B cell (primary cell): ENCODE measurements around the gene NBEA. TPM values are rescaled to one million over a fixed set of nuclear protein-coding genes. Genes with fewer than 3 reads are reported as not detected.

Source experiments
- ATAC-seq: fragments of 200-7000 bp; cut with Tn5 transposase; one replicate; pipeline ENCODE4 v1.10.0; 2021; ENCODE audit warnings: low read depth, mild to moderate bottlenecking, moderate number of reproducible peaks, moderate library complexity
- CTCF ChIA-PET: fragments of 350-600 bp; sonication (Branson Sonifier 250); formaldehyde crosslinking; loops from one replicate; lab custom pipeline; 2021; ENCODE audit warnings: antibody characterized with exemption, inconsistent platforms; lab: Charles Lee
- POLR2A ChIA-PET: fragments of 350-600 bp; sonication (Branson Sonifier 250); formaldehyde crosslinking; loops from one replicate; lab custom pipeline; 2021; ENCODE audit warnings: antibody characterized with exemption; lab: Charles Lee
- DNase-seq: peaks from one replicate; pipeline ENCODE4 v3.0.0; 2013
- H2AFZ ChIP-seq: 2 replicates; pipeline ENCODE4 v1.6.1; 2012; ENCODE audit warnings: mild to moderate bottlenecking, low read depth, low read length; ENCODE audit not compliant: insufficient read depth, poor library complexity, severe bottlenecking
- H3K27ac ChIP-seq, 2 donors: 1 replicate in 1 of 2; 2 replicates in 1 of 2; pipeline ENCODE4 v1.5.1; 2012 to 2013; ENCODE audit warnings: low read length in 2 of 2, mild to moderate bottlenecking in 2 of 2, moderate library complexity in 1 of 2
- H3K27me3 ChIP-seq, 4 experiments: fragments of 200-600 bp in 1 of 4; sonication (generic) in 1 of 4; replicated peaks in 1 of 4; 1 replicate in 2 of 4; 2 replicates in 2 of 4; pipeline versions ENCODE4 v1.6.1 to v1.7.0; 2013 to 2016; ENCODE audit warnings: low read length in 3 of 4, mild to moderate bottlenecking in 2 of 4, mixed read lengths in 1 of 4, moderate library complexity in 1 of 4; ENCODE audit not compliant: insufficient read depth in 4 of 4, control insufficient read depth in 3 of 4; ENCODE audit errors: control extremely low read depth in 1 of 4
- H3K36me3 ChIP-seq, 2 experiments: replicated peaks in 1 of 2; 1 replicate in 1 of 2; 2 replicates in 1 of 2; pipeline versions ENCODE4 v1.6.1 to v1.7.1; 2013; ENCODE audit warnings: low read length in 1 of 2; ENCODE audit not compliant: insufficient read depth in 2 of 2, control insufficient read depth in 1 of 2; ENCODE audit errors: control extremely low read depth in 1 of 2, extremely low read depth in 1 of 2
- H3K4me1 ChIP-seq, 2 donors: fragments of 200-600 bp in 1 of 2; sonication (generic) in 1 of 2; 1 replicate in 1 of 2; 2 replicates in 1 of 2; pipeline versions ENCODE4 v1.5.1 to v1.6.1; 2013 to 2017; ENCODE audit warnings: low read length in 2 of 2; ENCODE audit not compliant: control insufficient read depth in 2 of 2, insufficient read depth in 2 of 2
- H3K4me2 ChIP-seq: replicated peaks from 2 replicates; pipeline ENCODE3; 2012; ENCODE audit warnings: mild to moderate bottlenecking, low read depth, low read length; ENCODE audit not compliant: poor library complexity, severe bottlenecking
- H3K4me3 ChIP-seq, 5 experiments: fragments of 200-600 bp in 1 of 5; sonication (generic) in 1 of 5; 1 replicate in 3 of 5; 2 replicates in 2 of 5; pipeline versions ENCODE4 v1.5.1 to v1.7.0; 2011 to 2016; ENCODE audit warnings: low read length in 4 of 5, mild to moderate bottlenecking in 4 of 5, low read depth in 2 of 5, control low read depth in 1 of 5, moderate library complexity in 1 of 5; ENCODE audit not compliant: insufficient read depth in 1 of 5; ENCODE audit errors: control extremely low read depth in 1 of 5, extremely low read depth in 1 of 5
- H3K79me2 ChIP-seq: fragments of 200-600 bp; sonication (generic); one replicate; pipeline ENCODE4 v1.6.0; 2016; ENCODE audit warnings: low read length; ENCODE audit not compliant: control insufficient read depth, insufficient read depth
- H3K9ac ChIP-seq: fragments of 200-600 bp; sonication (generic); 2 replicates; pipeline ENCODE4 v1.6.1; 2017; ENCODE audit warnings: mild to moderate bottlenecking, low read length, moderate library complexity
- H3K9me3 ChIP-seq, 3 donors: one replicate each; pipeline versions ENCODE4 v1.6.1 to v1.7.1; 2013; ENCODE audit warnings: low read length in 2 of 3; ENCODE audit not compliant: control insufficient read depth in 2 of 3, insufficient read depth in 1 of 3; ENCODE audit errors: control extremely low read depth in 1 of 3
- H4K20me1 ChIP-seq: 2 replicates; pipeline ENCODE4 v1.6.0; 2012; ENCODE audit warnings: mild to moderate bottlenecking, low read length; ENCODE audit not compliant: insufficient read depth, control insufficient read depth, poor library complexity, severe bottlenecking
- H3K27ac Mint-ChIP-seq: one replicate; pipeline ENCODE4 v1.8.0; 2021; ENCODE audit warnings: mixed read lengths
- H3K27me3 Mint-ChIP-seq: one replicate; pipeline ENCODE4 v1.8.0; 2021; ENCODE audit warnings: mixed read lengths
- H3K4me1 Mint-ChIP-seq: one replicate; pipeline ENCODE4 v1.8.0; 2021; ENCODE audit warnings: mixed read lengths
- H3K4me3 Mint-ChIP-seq: one replicate; pipeline ENCODE4 v1.8.0; 2021; ENCODE audit warnings: mixed read lengths
- H3K9me3 Mint-ChIP-seq: one replicate; pipeline ENCODE4 v1.8.0; 2022; ENCODE audit warnings: mixed read lengths; ENCODE audit not compliant: insufficient read depth
- EZH2 ChIP-seq: IDR thresholded peaks from 2 replicates; pipeline ENCODE4 v1.6.1; 2012; ENCODE audit warnings: borderline replicate concordance, low read depth, mild to moderate bottlenecking, moderate library complexity, low read length; ENCODE audit not compliant: insufficient read depth, poor library complexity, severe bottlenecking
- WGBS: methylation state at CpG from one replicate; pipeline ENCODE4 v1.1.5; 2013; ENCODE audit warnings: missing lambda C conversion rate; ENCODE audit not compliant: insufficient coverage; 5-methylcytosine and 5-hydroxymethylcytosine counted together
- intact Hi-C: fragments of 100-400 bp; cut with micrococcal nuclease; formaldehyde crosslinking; loops from one replicate; pipeline ENCODE4 v1.10.0; 2022
- polyA plus RNA-seq: library from polyadenylated mRNA; depleted of rRNA; stranded (reverse); fragments of >200 nt; gene quantifications from 2 replicates; pipeline ENCODE4 v1.2.3, GENCODE V29; 2012
- total RNA-seq, 2 donors: library from RNA; stranded (reverse); fragments of 120-200 nt in 1 of 2; gene quantifications; 1 replicate in 1 of 2; 2 replicates in 1 of 2; pipeline versions ENCODE4 v1.2.3 to v1.2.4, GENCODE V29; 2013 to 2022
- TF ChIP-seq, protein P1 (sequence below): fragments of 200-600 bp; IDR thresholded peaks from one replicate; pipeline ENCODE4 v1.8.0; 2022; ENCODE audit warnings: antibody characterized with exemption, mild to moderate bottlenecking

The NBEA gene
- total and polyA plus RNA-seq, 2 donors (not counting 1 experiment from before 2014, with no cell fraction given) = 1.5 to 10.7 TPM

- ChIA-PET POLR2A (no interaction called here), CTCF (no interaction called here)
- Histone ChIP-seq H3K36me3 (no peaks in the 10 kb centered on the region), H3K9me3 (no peaks in the 10 kb centered on the region), H3K27ac (no peak overlapping the region), H3K9ac (no peak overlapping the region), H3K4me1 (no peaks in the 10 kb centered on the region), H4K20me1 (no peaks in the 10 kb centered on the region), H3K27me3 (no peaks in the 10 kb centered on the region), H3K4me3 (no peak overlapping the region), H2AFZ (no peak overlapping the region), H3K79me2 (no peaks in the 10 kb centered on the region), H3K4me2 (no peak overlapping the region)
- H3K27me3 Mint-ChIP-seq = no peaks in the 10 kb centered on the region
- TF ChIP-seq EZH2 = no peak
- TF ChIP-seq, protein P1, sequence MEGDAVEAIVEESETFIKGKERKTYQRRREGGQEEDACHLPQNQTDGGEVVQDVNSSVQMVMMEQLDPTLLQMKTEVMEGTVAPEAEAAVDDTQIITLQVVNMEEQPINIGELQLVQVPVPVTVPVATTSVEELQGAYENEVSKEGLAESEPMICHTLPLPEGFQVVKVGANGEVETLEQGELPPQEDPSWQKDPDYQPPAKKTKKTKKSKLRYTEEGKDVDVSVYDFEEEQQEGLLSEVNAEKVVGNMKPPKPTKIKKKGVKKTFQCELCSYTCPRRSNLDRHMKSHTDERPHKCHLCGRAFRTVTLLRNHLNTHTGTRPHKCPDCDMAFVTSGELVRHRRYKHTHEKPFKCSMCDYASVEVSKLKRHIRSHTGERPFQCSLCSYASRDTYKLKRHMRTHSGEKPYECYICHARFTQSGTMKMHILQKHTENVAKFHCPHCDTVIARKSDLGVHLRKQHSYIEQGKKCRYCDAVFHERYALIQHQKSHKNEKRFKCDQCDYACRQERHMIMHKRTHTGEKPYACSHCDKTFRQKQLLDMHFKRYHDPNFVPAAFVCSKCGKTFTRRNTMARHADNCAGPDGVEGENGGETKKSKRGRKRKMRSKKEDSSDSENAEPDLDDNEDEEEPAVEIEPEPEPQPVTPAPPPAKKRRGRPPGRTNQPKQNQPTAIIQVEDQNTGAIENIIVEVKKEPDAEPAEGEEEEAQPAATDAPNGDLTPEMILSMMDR = no peak
- H3K4me1 Mint-ChIP-seq = no peaks in the 10 kb centered on the region
- intact Hi-C loops = no loop called here
- no peak overlapping the region for H3K27ac Mint-ChIP-seq
- no peak overlapping the region for H3K4me3 Mint-ChIP-seq
- ATAC-seq = no peak
- DNase-seq = no peak
- peaks cover 2% of the 10 kb centered on the region for H3K9me3 Mint-ChIP-seq
- 100% methylated on average over 1 of the region's 2 CpGs for WGBS
Observed at GRCh38 chr13:35411059-35411744, 469.1 kb downstream of the NBEA start.

DNA sequence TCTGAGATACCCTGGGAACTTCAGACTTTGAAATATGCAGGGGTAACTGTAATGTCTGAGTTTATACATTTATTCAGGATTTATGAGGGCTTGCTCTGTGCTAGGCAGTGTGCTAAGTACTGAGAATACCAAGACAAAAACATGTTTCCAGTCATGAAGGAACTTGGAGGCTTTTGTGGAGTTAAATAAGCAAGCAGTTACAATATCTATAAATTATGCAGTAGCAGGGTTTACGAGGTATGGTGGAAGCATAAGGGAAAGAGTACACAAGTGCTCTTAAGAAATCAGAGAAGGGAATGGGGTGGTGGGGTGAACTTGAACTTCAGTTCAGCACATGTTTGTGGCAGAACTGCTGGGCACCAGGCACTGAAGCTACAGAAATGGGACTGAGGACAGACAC lies 506.4 kb downstream of the NBEA start:
- H3K4me3 ChIP-seq = no peak overlapping the region
- no peaks in the 10 kb centered on the region for H3K79me2 ChIP-seq
- WGBS = 91% methylated on average over 1 of the region's 1 CpG
- TF ChIP-seq, protein P1 = no peak
- TF ChIP-seq EZH2 = no peak
- no peak overlapping the region for H3K27ac ChIP-seq
- Mint-ChIP-seq H3K9me3 (no peaks in the 10 kb centered on the region), H3K4me1 (no peaks in the 10 kb centered on the region), H3K27ac (no peak overlapping the region), H3K4me3 (no peak overlapping the region), H3K27me3 (no peaks in the 10 kb centered on the region)
- no peaks in the 10 kb centered on the region for H3K36me3 ChIP-seq
- intact Hi-C loops = no loop called here
- no peaks in the 10 kb centered on the region for H3K27me3 ChIP-seq
- CTCF ChIA-PET = no interaction called here
- H4K20me1 ChIP-seq = no peaks in the 10 kb centered on the region
- H3K4me1 ChIP-seq = no peaks in the 10 kb centered on the region
- POLR2A ChIA-PET = no interaction called here
- H3K4me2 ChIP-seq = no peak overlapping the region
- ATAC-seq (no peak), DNase-seq (no peak)
- no peaks in the 10 kb centered on the region for H3K9me3 ChIP-seq
- no peak overlapping the region for H2AFZ ChIP-seq
- no peak overlapping the region for H3K9ac ChIP-seq
